M059J (cell line): ENCODE data around the gene SDK1. TPM values are rescaled to one million over a fixed set of nuclear protein-coding genes. Genes with fewer than 3 reads are reported as not detected.
"Not testable (repeated sequence)": the region's sequence is repeated elsewhere in the genome, so short reads cannot be mapped to it uniquely, and the experiment has no call there.

Experiments used
- DNase-seq: peaks from one replicate; pipeline ENCODE4 v3.0.0-alpha.2; 2012; ENCODE audit warnings: low read depth
- total RNA-seq: library from RNA; depleted of rRNA; stranded (reverse); fragments of >200 nt; shearing (Covaris generic); gene quantifications from 2 replicates; pipeline ENCODE4 v1.2.3, GENCODE V29; 2014

SDK1 gene
- total RNA-seq, 1 experiment from 2014 or later: under 0.01 TPM

GRCh38 chr7:3955026-3955425, 654.0 kb downstream of the SDK1 start:
- no peak for DNase-seq

GRCh38 chr7:3955751-3956696, 655.0 kb downstream of the SDK1 start:
- DNase-seq: peak; percentile 64

GRCh38 chr7:3956949-3957348, 655.9 kb downstream of the SDK1 start:
- no peak for DNase-seq

- no peak for DNase-seq
These were observed 656.5 kb downstream of the SDK1 start for GRCh38 chr7:3957472-3958108.

- no peak for DNase-seq
These were observed 657.0 kb downstream of the SDK1 start for GRCh38 chr7:3958109-3958483.

GRCh38 chr7:3959364-3959763, 658.3 kb downstream of the SDK1 start:
- DNase-seq: no peak

- DNase-seq: no peak
These were observed 659.2 kb downstream of the SDK1 start for GRCh38 chr7:3960050-3960763.

- no peak for DNase-seq
These were observed 659.9 kb downstream of the SDK1 start for GRCh38 chr7:3960942-3961341.

GRCh38 chr7:3961857-3962503, 660.9 kb downstream of the SDK1 start:
- DNase-seq: no peak

- DNase-seq: not testable (repeated sequence)
These were observed 662.7 kb downstream of the SDK1 start for GRCh38 chr7:3963768-3964167.

- no peak for DNase-seq
These were observed 664.0 kb downstream of the SDK1 start for GRCh38 chr7:3964980-3965606.

- DNase-seq: no peak
These were observed 664.8 kb downstream of the SDK1 start for GRCh38 chr7:3965794-3966395.

- no peak for DNase-seq
These were observed 667.2 kb downstream of the SDK1 start for GRCh38 chr7:3968234-3968633.

- no peak for DNase-seq
These were observed 668.2 kb downstream of the SDK1 start for GRCh38 chr7:3969286-3969685.

- DNase-seq: no peak
These were observed 670.3 kb downstream of the SDK1 start for GRCh38 chr7:3971323-3971722.

- no peak for DNase-seq
These were observed 672.2 kb downstream of the SDK1 start for GRCh38 chr7:3973264-3973663.

- no peak for DNase-seq
These were observed 673.3 kb downstream of the SDK1 start for GRCh38 chr7:3974329-3974728.

- no peak for DNase-seq
These were observed 674.3 kb downstream of the SDK1 start for GRCh38 chr7:3975371-3975770.

- no peak for DNase-seq
These were observed 676.3 kb downstream of the SDK1 start for GRCh38 chr7:3977391-3977790.

GRCh38 chr7:3978839-3979238, 677.8 kb downstream of the SDK1 start:
- no peak for DNase-seq
